Stimulated activated CD8-positive, alpha-beta memory T cell treated with anti-CD3 and anti-CD28 coated beads, Interleukin-15, amount 100 ng/mL, for 24 hours (primary cell): ENCODE measurements around the gene PAX3.

Experiments
- DNase-seq: peaks from one replicate; pipeline ENCODE4 v3.0.0-alpha.2; 2020; ENCODE audit warnings: low read depth

Gene PAX3

DNA sequence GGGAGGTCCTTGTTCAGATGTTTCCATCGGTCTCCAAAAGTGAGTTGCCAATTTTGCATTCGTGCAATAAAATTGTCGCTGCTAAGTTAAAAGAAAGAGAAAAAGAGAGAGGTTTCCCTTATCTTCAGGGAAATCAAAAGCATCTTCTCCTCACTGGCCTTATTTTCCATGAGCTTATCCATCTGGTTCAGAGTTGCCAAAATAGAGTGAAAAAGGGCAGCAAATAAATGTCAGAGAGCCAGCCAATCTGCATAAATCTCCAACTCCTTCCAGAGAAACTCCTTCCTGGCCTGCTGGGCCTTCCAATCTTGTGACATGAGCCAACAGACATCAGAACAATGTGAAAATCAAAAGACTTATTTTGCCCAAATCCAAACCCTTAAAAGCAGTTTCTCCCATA, 28.4 kb downstream of the PAX3 start:
- DNase-seq, result no peak

GRCh38 chr2:222269132-222269531, 29.7 kb downstream of the PAX3 start:
- no peak for DNase-seq

GRCh38 chr2:222268311-222268990, 30.3 kb downstream of the PAX3 start:
- DNase-seq, result no peak

GRCh38 chr2:222264791-222265320, 33.9 kb downstream of the PAX3 start:
- no peak for DNase-seq

DNA sequence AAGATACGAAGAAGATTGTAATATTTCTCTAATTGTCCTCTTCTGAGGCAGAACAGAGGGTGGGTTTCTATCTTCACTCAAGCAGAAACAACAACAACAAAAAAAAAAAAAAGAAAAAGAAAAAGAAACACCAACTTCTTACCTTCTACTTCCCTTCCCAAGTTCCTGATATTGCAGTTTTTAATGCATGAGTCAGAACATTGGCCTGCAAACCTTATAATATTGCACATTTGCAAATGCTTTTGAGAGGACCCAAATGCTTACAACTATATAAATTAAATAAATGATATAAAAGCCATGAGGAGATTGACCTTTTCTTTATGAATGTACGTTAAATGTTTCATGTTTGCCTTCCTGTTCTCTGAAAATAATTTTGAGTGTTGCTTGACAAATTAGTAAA, 37.3 kb downstream of the PAX3 start:
- DNase-seq, result no peak

DNA sequence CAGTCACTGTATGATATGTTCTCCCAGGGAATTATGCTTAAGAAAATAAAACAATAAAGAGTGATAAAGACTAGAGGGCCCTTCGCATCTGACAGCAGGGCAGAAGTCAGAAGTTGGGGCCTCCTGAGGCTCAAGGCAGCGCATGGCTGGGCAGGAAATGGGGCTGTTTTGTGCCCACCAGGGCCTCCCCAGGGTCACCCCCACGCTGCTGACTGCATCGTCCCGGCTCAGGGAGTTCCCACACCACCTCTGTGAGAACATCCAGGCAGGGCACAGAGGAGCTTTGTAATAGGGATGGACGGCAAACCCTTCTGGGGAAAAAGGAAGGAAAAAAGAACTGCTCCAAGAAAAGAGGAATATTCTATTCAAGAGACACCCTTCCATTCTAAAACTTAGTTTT, 41.2 kb downstream of the PAX3 start:
- no peak for DNase-seq

DNA sequence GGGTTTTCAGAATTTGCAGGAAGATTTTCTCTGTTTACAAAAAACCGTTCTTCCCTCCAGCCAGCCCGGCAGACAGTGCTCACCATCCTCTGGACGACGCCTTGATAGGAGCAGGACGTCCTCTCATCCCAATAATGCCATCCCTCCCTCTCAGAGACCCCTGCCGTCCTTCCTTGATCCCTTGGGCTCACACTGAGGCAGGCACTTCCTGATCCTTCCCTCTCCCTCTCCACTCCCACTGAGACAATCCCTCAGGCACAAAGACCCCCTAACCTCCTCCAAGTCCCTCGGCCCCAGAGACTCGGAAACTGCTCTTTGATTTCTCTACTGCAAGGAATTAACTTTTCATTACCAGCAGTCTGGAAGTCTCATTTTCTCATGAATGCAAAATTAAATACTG, 42.5 kb downstream of the PAX3 start:
- no peak for DNase-seq

DNA sequence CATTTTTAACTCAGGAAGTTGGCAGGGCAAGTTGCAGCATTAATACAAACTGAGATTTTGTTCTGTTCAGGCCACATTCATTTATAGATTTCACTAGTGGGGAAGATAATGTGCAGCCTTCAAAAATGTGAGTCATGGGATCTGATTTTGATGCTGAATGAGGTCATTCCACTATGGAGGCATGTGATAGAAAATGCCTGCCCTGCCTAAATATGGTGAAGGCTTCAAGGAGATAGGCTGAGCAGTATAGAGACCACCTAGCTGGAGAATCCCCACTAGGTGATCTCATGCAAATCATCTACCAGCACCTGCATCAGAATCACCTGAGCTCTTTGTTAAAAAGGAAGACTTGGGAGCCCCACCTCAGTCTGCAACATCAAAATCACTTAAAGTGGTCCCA, 43.7 kb downstream of the PAX3 start:
- DNase-seq, result no peak

DNA sequence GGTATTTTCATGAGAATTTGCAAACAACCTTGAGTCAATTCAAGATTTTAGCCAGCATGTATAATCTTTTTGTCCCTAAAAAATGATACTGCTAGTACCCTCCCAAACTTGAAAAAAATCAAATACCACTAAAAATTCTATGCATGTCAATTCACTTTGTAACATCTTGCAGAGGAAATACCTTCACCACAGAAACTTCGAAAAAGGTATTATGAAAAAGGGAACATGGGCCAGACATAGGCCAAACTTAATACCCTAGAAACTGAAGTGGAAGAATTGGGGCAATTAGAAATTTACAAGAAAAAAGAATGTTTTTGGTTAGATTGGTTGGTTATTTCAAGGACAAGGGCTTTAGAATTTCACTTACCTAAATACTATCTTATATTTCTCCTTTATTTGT, 48.5 kb downstream of the PAX3 start:
- DNase-seq, result no peak

DNA sequence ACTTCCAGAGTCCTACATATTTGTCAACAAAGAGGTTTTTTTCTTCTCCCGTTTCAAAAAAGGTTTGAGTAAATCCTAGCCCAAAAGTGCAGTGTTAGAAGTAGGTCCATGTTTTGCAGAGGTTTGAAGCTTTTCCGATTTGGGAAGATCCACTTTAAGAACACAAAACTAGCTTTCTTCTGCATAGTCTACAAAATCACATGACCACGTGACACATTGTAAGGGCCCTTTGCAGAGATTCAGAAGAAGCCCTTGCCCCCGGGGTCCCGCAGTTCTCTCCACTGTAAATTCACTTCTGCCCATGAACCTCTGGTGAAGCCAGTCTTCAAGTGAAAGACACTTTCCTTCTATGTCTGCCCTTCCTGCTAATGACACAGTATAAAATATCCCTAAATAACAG, 49.4 kb downstream of the PAX3 start:
- no peak for DNase-seq

GRCh38 chr2:222248818-222249217, 50.0 kb downstream of the PAX3 start:
- no peak for DNase-seq

GRCh38 chr2:222248256-222248655, 50.5 kb downstream of the PAX3 start:
- DNase-seq, result no peak

DNA sequence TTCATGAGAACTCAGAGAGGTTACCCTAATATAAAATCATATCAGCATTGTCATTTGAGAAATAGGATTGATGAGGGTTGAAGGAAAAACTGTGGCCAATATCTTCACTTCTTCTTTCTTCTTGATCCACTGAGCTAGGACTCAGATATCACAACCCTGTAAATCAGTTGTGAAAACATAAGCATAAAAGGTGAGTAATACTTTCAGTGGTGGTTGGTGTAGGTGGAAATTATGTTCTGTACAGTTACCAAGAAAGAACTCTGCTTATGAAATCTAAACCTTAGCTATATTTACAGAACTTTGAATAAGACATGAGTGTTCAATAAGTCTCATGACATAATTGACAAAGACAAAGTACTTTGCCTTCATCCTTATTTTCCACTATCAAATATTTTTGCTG, 56.3 kb downstream of the PAX3 start:
- no peak for DNase-seq

DNA sequence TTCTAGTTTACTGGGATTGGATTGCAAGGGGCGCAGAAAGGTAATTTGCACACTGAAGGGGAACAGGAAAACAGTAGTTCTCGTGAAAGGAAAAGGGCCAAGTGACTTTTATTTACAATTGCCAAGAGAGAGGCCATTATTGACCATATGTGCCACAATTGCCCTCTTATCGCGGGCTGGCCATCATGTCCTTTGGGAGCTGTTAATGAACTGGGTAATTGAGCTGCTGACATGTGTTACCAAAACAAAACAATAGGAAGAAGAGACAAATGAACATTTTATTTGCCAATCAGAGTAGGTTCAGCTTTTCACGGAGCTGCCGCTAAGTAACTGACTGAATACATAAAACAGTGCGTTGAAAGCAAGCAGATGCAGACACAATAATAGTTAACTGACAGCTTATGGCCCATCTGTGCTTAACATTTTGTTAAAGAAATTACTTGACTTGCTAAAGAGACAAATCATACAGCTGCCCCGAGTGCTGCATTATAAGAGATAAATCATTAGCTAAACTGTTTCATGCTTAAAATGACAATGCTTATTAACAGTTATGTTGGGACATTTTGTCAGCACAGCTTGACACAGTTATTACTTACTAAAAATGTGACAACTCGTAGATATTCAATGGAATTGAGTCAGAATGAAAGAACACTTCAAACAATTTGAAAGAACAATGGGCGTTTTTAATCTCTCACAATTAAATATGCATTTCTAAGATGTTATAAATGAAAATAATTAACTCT, 57.5 kb downstream of the PAX3 start:
- DNase-seq, result no peak

GRCh38 chr2:222240676-222241049, 58.1 kb downstream of the PAX3 start:
- DNase-seq, result no peak

DNA sequence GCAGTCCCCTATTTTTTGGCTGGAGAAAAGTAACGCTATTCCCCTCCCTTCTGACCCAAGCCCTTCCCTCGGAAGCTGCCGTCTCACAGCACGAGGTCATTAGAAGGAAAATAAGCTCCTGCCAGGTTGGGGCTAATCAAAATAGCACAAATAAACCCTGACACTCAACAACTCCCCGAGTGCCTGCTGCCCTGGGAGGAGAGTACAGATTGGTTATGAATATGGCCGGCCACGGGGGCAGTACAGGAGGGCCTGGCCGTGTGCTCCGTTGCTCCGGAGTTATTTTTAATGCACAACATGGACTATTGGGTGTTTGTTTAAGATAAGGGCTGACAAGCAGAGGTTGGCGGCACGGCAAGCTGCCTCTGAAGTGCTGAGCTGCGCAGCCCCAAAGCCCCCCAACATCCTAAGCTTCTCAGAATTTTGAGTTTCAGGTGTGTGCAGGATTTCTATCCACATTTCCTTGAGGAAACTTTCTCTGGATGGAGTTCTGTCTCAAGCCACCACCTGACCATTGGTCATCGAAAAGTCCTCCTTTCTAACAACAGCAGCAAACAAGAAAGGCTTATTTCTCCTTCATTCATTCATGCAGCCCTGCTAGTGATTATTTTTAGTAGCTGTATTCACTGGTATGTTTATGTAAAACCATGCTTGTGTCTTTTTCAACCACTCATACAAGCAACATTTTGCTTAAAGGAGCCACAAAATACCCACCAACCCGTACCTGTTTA, 58.7 kb downstream of the PAX3 start:
- DNase-seq, result no peak

- DNase-seq, result no peak
Measured at GRCh38 chr2:222239091-222239490, 59.7 kb downstream of the PAX3 start.

- DNase-seq, result no peak
Measured at GRCh38 chr2:222238072-222238471, 60.7 kb downstream of the PAX3 start.

DNA sequence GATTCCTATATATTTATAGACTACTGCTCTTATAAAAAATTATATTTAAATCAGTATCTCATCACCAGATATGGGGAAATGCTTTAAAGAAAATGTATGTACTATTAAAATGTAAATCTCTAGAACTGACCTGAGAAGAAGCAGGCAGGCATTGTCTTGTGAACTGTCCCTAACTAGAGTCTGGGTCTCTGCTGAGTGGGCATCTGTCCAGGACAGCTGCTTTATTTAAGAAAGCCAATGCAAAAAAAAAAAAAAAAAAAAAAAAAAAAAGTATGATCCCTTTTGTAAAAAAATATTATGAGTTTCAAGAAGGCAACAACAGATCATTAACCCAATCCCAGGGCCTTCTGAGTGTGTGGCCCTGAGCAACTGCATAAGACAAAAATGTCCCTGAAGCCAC, 66.0 kb downstream of the PAX3 start:
- DNase-seq, result no peak

DNA sequence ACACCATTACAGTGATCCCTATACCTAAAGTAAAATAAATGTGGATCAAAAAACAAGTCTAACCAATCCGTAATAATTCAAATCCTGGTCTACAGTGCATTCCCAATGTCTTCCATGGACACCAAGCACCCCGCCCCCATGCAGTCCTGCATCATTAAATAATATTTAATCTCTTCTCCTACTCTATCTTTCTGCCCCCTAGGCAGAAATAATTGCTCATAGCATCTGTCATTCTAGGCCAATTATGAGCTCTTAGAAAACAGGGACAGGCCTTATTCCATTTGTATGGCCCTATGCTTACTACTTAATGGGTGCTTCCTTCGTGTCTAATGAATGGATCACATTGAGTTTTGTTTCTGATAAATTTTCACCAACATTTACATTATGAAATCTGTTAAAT, 66.4 kb downstream of the PAX3 start:
- DNase-seq, result no peak

DNA sequence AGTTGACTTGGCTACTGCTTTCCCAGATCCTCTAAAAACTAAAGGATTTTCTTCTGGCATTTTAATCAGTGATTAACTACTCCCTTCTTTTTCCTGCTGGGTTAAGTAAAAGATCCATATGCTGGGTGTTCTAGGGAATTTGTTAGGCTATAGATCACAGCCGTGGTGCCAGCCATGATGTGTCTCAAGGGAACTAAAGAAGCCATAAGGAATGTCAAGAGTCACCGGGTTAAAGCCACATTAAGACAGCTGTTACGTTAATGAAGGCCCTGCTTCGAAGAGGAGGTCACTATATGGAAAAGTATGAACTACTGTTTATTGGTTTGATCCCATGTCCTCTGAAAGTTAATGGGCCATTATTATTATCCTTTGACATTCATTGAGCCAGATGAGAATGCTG, 70.7 kb downstream of the PAX3 start:
- no peak for DNase-seq

DNA sequence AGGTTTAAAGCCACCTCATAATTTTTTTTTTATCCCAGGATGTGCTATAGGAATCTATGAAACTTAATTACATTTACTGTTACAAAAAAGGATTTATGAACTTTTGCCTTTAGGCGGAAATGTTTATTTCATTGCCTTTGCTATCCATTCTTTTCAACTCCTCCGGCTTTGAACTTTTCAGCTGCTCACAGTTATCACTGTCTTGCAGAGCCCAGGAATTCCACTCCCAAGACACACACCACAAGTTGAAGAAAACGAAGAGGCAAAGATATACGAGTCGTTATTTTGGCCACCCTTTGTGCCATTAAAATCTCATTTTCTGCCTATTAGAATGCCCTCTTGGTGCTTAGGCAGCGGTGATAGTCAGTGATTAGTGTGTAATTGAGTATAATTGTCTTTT, 80.0 kb downstream of the PAX3 start:
- no peak for DNase-seq

- no peak for DNase-seq
Measured at GRCh38 chr2:222217712-222218111, 81.1 kb downstream of the PAX3 start.
